ENCODE data around the gene SDK2.

The SDK2 gene

DNA sequence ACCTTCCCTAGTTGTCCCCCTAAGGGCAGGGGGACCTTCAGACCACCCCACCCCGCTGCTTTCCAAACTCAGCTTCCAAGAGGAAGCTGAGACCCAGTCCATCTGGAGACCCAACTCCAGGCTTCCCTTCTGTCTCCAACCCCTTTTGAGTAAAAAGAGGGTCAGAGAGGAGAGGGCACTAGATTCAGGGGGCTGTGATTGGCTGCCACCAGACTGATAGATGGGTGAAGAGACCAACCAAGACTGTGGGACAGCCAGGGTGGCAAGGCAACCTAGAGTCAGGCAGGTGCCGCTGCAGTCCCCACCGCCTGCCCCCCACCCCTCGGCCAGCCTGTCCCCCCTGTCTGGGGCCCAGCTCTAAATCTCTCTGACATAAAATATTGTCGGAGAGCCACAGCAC lies 92.5 kb downstream of the SDK2 start:
- DNase-seq: peak; percentile 26

DNA sequence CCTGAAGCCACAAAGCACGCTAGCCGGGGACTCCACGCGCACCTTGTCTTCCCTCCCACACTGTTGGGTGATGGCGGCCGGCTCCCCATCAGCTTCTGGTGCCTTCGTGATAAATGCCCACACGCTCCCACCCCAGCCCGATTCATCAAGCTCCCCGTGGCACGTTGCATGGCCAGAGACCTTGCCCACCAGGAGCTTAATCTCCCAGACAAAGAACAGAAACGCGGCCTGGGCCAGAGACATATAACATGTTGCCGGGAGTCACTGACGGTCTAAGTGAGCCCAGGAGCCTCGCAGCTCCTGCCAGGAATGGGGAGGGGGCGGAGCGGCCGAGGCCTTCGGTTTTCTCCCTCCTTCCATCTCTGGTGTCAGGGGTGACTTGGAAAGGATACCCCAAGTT lies 93.1 kb downstream of the SDK2 start:
- DNase-seq: no peak

DNA sequence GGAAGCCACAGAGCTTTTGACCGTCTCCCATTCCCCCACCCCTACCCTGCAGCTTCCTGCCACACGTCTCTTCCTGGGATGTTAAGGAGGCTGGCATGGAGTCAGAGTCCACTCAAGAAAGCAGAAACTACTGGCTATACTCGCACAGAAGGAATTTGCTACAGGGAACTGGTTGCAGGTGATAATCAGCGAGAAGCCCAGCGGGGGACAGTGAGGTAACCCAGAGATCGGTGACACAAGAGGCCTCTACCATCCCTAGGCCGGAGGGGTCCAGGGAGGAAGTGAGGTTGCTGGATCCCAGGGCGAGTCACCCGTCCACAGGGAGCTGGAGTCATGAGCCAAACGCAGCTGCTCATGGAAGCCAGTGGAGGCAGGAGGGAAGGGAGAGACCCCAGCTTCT lies 93.7 kb downstream of the SDK2 start:
- DNase-seq: no peak

DNA sequence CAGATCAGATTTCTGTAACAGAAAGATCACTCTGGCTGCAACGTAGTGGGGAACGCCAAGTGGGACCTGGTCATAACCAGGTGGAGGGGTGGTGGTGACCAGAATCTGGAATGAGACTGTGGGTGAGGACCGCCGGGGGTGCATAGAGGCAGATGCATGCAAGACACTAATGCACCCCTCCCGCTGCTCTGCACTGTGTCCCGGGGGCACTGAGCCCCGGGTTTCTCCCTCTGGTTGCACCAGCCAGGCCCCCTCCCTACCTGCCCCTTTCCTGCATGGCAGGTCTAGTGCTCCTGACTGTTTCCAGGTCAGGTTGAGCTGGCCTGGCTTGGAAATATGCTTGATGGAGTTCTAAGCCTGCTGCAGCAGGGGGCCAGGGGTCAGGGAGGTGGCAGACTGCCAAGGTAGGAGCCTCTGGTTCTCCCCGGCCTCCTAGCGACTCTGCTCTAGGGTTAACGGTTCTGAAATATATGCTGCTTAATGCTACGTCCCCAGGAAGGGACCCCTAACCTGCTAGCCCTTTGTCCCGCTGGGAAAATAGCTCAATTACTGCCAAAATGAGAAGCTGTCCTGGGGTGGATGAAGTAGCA lies 94.3 kb downstream of the SDK2 start:
- no peak for DNase-seq

DNA sequence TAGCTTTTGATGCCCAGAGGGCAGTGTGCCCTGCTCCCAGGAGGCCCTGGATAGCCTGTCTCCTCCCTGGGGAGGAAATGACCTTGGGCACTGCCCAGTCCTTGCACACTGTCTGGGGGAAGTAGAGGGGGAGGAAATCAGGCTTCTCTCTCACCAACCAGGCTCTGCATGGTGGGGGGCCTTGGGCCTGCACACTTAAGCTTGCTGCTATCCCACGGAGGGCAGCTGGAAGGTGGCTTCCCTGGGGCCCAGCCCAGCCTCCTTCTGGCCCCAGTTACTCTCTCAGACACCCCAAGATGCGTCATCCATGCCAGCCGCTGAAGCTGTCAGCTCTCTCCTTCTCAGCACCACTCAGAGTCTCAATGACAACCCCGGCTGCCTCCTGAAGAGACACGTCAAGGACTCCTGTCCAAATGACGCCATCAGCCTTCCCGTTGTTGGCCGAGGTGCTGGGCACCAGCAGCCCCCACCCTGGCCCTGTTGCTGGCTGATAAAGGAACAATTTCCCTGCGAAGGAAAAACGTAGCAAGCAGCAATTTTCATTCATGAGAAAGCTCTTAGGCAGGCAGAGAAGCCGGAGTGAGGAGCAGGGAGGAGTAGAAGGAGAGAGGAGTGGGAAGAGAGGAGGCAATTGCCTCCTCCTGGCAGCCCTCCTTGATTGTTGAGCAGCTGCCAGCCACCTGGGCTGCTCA lies 95.5 kb downstream of the SDK2 start:
- DNase-seq: no peak

DNA sequence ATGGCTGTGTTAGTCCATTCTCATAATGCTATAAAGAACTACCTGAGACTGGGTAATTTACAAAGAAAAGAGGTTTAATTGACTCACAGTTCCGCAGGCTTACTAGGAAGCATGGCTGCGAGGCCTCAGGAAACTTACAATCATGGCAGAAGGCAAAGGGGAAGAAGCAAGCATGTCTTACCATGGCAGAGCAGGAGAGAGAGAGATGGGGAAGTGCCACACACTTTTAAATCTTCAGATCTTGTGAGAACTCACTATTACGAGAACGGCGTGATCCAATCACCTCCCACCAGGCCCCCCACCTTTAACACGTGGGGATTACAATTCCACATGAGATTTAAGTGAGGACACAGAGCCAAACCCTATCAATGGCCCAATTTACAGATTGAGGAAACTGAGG lies 96.5 kb downstream of the SDK2 start:
- no peak for DNase-seq

DNA sequence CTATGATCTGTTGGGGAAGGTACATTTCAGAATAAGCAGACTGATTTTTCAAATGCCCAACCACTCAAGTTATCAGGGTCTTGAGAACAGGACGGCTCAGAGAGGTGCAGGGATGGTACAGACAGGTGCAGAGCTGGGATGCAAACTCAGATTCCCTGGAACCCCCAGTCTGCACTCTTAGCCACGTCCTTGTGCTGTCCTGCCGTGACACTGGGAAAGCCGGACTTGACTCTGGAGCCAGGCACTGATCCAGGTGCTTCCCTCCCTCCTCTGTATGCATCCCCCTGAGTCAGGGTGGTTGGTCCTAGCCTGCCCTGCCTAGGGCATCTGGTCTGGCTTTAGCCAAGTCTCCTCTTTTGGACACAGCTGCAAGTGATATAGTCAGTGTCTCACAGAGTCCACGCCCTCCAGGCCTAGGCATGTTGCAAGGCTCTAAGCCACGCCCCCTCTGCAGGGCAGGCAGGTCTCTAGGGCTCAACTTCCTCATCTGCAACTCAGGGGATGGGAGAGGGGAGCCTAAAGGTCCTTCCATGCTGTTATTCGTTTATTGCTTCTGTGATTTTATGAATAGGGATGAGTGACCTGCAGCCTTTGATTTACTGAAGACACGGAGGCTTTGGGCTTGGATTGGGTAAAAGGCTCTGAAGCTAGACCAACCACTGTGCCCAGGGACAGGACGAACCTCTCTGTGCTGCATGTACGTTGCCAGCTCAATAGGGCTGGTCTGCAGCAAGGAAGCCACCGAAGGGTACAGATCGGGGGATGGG lies 97.3 kb downstream of the SDK2 start:
- DNase-seq: peak; percentile 38

DNA sequence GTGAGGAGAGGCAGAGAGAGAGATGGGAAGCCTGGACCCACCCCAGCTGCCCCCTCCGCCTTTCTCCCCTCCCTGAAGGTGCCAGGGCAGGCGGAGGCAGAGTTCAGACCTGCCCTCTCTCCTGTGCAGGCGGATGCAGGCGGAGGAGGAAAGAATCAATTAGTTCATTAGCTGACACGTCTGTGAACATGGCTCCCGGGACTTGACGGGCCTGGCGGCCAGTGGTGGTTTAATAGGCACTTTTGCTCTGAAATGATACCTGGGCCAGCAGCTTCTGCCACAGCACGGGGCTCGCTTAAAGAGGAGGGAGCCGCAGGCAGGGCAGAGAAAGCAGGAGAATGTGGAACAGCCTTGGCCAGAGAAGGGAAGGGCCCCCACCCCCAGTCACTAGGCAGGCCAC lies 98.1 kb downstream of the SDK2 start:
- DNase-seq: no peak

DNA sequence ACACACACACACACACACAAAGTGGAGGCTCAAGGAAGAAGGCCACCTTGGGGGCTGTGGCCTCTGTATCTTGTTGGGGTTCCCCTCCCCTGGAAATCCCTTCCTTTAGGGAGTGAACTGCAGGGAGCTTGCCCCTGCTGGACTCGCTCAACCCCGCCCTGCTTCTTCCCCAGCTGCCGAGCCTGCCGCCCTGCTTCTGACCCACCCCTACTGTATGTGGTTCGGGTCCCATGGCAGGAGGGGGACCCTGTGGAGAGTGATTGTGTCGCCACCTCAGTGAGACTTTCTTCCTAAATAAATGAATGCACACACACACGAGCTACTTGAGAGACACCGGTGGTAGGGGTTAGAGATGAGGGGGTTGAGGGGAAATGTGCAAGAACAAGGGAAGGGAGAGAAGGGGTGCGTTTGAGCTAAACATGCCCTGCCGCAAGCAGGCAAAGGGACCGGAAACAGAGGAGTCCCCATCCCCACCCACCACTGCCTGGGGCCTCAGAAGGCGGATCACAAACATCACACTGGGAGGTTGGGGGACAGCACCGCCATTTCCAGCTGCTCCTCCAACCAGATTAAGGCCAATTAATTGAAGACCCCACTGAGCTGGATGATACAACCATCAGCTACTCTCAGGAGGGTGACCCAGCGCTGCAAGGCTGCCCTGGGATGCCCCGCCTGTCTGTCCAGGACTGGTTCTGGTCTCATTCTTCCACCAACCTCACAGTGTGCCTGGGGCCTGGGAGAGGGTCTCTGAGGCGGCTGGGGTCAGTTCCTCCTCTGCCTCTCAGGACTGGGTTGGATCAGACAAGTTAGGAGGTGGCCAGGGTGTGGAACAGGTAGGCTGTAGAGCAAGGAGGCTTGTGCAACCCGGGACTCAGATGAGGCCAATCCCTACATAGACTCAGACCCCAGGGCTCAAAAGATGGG lies 98.9 kb downstream of the SDK2 start:
- DNase-seq: no peak

DNA sequence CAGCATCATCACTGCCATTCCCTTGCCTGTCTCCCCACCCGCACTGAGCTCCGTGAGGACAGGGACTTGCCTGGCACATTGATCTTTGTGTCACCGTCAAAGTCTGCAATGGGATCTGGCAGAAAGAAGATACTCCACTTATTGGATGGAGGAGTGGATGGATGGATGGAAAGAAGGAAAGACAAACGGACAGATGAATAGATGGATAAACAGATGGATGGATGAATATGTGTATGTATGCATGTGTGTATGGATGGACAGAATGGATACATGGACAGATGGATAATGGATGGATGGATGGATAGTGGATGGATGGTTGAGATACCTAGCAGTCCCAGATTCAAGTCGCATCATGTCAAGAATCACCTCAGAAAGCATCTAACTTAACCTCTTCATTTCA lies 99.9 kb downstream of the SDK2 start:
- no peak for DNase-seq

DNA sequence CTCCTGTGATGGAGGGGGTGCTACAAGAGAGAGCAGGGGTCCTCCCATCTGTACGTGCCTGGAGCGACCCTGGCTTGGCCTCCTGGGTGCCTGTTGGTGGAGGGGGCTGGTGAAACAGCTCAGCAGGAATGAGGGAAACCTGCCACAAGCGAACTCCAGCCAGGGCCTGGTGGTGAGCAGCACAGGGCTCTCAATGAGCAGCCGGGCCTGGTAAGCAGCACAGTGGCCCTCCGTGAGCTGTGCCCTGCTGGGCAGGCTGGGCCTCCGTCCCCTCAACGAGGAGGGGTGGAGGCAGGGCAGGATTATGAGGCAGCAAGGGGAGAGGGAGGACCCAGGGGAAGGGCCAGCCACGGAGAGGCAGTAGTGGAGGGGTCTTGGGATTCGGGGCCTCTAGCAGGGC lies 101.9 kb downstream of the SDK2 start:
- DNase-seq: no peak

DNA sequence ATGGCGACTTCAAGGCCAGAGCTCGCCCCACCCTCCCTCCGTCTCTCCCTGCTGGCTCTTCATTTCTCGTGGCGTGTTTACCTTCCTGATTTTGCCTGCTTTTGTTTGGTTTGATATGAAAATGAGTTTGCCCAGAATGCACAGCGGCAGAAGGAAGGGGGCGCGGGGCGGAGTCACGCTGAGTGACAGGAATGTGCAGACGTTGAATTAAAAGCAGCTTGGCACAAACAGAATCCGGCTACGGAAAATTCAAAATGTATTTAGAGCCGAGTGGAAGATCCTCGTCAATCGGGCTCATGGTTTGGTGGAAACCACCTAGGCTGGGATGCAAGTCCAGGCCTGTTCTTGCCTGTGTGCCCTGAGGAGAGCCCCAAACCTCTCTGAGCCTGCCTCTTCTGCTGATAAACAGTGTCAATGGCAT lies 102.7 kb downstream of the SDK2 start:
- DNase-seq: no peak

DNA sequence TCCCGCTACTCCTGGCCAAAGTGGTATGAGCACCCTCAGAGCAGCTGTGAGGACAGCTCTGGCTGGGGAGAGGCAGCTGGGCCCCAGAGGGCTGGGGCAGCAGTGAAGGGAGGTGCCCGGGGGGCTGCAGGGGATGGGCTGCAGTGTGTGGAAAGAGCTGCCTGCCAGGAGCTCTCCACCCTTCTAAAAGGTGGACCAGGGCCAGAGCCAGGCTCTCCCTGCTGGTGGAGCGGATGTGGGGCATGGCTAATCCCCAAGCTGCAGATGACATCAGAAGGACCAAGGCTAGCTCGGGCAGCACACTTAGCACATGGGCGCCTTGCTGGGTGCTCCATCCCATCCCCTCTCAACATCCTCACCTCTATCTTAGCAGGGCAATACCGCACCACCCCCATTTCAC lies 103.1 kb downstream of the SDK2 start:
- DNase-seq: no peak

DNA sequence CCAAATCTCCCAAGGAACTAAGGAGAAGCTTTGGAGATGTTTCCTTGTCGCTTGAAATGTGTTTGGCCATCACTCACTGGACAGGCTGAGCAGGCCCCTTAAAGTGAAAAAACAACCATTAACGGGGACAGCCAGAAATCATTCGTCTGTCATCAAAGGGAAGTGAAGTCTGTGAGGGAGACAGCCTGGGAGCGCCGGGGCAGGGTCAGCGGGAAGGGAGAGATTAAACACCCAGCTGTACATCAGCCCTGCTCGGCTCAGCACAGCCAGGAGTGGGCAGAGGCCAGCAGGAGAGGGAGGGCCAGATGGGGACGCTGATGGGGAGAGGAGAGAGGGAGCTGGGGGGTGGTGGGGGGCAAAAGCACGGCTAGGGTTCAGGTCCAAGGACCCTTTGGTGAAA lies 105.1 kb downstream of the SDK2 start:
- DNase-seq: no peak

DNA sequence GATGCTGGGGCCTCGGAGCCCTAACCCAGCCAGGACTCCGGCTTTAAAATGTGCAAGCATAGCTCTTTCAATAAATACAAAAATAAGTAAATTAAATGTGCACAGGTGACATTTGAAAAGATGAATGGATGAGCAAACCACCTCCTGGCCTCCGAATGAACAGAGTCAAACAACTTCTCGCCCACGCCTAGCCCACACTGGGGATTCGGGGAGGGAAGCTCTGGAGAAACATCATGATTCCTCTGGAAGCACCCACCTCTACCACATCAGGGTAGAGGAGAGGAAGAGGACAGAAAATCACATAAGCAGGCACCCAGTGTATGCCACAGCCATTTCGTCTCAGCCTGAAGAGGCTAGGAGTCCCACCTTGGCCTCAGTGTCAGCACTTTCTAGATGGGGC lies 105.8 kb downstream of the SDK2 start:
- no peak for DNase-seq

DNA sequence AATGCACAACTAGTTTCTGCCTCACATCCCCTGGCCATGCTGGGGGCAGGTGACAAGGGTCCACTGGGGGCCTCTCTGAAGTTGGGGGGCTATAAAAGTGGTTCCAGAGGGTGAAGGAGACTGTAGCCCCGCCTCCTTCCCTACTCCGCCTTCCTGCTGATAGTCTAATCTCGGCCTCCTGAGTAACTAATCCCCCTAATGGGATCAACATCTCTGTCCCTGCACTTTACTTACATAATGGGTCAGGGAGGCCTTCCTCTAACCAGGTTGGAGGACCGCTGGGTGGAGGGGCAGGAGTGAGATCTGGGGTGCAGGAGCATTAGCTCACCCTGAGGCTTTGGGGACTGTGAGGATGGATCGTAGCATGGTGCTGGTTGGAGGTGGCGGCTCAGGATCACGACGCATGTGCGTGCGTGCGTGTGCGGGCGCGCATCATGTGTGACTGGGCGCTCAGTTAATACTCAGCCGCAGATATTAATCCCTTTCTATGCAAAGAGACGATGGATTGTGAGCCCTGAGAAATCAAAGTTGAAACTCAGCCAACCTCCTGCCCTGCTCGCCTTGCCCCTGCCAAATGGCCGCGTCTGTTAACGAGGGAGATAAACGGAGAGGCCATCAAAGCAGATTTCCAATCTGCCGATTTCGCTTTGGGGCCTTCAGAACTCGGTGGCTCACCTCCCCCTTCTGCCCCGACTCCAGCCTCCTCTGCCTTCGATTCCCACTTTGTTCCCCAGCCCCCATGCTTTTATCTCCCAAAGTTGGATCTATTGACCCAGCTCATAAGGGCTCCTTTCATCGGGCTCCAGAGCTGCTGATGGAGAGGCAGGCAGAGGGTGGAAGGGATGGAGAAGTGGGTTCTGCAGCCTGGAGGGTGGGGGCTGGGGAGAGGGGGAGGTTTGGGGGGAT lies 107.3 kb downstream of the SDK2 start:
- DNase-seq: no peak

DNA sequence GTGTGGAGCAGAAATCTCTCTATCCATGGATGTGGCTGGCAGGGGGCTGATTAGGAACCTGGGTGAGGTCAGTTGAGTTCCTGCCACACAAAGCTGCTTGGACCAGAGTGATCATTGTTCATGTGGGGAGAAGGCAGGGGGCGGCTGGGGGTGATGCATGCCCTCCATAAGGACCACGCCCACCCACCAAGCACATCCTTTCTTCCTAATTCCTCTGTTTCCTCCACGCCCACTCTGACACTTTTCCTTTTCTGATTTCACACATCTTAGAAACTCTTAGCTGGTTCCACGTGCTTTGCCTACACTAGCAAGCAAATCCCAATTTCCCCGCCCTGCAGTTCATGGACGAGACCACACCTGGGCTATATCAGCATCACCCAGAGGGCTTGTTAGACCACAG lies 108.5 kb downstream of the SDK2 start:
- no peak for DNase-seq

DNA sequence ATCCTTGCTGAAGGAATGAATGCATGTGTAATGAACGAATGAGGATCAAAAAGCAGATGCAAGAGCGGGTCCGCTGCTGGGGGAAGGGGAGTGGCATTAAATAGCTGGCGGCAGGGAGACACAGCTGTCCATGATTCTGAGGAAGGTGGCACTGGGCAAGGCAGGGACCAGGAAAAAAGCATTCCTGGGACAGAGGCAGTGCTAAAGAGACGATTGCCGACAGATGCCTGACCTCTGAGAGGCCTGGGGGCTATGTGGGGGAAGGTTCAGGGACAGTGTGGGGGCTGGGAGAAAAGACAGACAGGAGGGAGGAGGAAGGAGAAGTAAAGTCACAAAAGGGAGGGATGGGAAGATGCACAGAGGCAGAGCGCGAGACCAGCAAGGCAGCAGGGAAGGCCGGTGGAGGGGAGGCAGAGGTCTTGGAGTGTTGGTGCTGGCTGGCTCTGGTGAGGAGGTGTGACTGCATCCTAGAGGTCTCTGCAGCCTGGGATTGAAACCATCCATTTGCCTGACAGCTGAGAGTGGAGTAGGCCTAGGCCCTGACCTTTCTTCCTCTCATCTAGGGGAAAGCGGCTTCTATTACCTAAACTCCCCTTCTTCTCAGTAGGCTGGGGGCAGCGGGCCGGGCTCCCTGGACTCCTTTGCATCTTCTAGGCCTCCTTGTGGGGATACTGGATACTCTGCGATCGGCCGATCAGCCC lies 109.9 kb downstream of the SDK2 start:
- no peak for DNase-seq

DNA sequence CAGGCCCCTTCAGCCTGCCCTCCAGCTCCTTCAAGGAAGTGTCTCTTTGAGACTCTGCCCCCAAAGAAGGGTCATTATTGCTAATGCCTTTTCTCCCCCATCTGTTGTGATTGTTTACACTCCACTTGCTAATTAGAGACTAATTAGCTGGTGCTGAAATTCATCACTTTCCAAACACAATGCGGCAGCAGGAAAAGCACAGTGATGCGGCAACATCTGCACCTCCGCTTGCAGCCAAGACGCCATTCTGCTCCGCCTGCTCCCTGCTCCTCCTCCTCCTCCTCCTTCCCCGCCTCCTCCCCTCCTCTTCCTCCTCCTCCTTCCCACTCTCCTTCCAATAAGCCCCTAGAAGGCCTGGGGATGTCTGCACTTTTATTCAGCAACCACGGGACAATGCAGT lies 110.5 kb downstream of the SDK2 start:
- no peak for DNase-seq

DNA sequence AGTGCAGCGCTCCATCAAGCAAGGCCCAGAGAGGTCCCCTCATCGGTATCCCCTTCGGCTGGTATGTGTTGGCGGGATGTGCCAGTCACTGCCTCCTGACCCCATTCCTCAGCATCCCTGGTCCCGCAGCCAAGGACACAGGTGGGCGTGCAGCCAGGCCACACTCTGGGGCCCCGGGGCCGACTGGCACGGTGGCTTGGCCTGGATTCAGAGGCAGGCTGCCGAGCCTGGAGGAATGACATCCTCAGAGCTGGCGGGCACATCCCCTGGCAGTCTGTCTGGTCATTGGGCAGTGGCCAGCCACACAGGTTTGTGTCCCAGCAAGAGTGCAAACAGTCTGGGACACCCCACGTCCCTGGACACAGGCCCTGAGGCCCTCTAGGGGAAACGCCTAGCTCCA lies 111.1 kb downstream of the SDK2 start:
- DNase-seq: no peak

DNA sequence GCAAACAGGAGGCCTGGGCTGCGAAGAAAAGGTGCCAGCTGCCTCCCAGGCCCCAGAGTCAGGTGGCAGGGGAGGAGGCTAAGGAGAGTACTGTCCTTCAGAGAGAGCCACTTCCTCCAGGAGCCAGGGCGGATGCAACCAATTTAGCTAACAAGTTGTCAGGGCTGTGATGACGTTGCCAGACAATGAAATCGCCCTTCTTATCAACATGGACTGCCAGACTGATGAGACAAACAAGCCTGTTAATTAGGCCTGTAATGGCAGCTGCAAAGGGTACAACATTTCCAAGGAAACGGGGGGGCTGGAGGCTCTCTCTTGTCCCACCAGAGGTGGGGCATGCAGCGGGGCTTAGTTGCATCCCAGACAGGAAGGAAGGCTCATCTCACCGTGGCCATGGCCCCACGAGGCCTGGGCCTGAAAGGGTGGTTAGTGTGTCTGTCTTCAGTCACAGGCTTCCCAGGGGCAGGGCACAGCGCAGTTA lies 111.8 kb downstream of the SDK2 start:
- DNase-seq: no peak
